ENCODE data around the gene SMCR8. TPM values are rescaled to one million over a fixed set of nuclear protein-coding genes. Genes with fewer than 3 reads are reported as not detected.

The SMCR8 gene
- total RNA-seq (10 to 100 TPM; 10.7 to 13.3 (median 11.7) TPM), polyA plus RNA-seq (5.3 TPM)
- long read RNA-seq, donor 1, partial matches to known transcripts: 2 of 6 reads
- long read RNA-seq, donor 1, other reads (novel, unspliced or antisense): 4 of 6 reads
- long read RNA-seq, donor 2, full-length matches to known transcripts: 1 of 1 reads
- long read RNA-seq, donor 2, partial matches to known transcripts: 0 of 1 reads
- long read RNA-seq, donor 2, other reads (novel, unspliced or antisense): 0 of 1 reads
- long read RNA-seq, donor 3, full-length matches to known transcripts: 6 of 21 reads
- long read RNA-seq, donor 3, partial matches to known transcripts: 1 of 21 reads
- long read RNA-seq, donor 3, other reads (novel, unspliced or antisense): 14 of 21 reads
- long read RNA-seq, donor 4, full-length matches to known transcripts: 2 of 3 reads
- long read RNA-seq, donor 4, partial matches to known transcripts: 0 of 3 reads
- long read RNA-seq, donor 4, other reads (novel, unspliced or antisense): 1 of 3 reads

DNA sequence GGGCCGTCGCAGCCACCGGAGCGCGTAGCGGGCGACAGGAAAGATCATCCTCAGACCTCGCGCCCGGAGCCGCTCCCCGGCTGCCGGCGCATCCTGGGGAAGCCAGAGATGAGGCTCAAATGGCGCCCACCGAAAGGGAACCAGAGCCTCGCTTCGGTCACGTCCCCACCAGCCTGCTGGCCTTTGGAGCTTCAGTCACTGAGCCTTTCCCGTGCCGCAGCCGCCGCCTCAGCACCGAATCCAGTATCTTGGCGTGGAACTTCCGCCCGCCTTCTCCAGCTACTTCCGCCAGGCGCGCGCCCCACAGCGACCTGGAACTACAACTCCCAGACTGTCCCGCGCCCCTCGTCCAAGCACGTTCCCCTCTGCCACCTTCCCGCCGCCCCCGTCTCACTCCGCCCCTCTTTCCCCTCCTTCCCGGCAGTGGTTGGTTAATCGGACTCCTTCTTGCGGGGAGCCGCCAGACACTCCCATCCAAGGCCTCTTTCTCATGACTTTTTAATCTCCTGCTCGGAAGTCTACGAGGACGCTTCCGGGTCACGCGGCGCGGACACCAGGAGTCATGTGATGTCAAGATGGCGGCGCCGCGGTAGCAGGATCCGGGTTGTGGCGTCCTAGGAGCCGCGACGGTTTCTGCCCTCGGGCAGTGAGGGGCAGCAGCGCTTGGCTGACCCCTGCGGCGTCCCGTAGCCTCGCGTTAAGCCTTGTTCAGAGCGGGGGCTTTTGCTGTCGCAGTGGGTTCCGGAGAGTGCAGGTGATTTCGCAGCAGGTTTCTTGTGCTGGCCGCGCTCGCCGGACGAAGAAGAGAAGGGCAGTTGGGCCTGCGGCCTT is at the start of gene SMCR8, which contains the start of gene TOP3A:
SMCR8 (plus strand) TSS at position 563 of the 831 bp plus-strand sequence. CDS start 497 bp downstream, outside the sequence.
TOP3A (minus strand) TSS at position 264 of the 831 bp plus-strand sequence; CDS start at position 48, 216 bp downstream.
- intact Hi-C loops (cut with DNase I): loop anchor here in 1 of 4 donors (10.0 kb wide), 1 partner anchor 100 kb away; no protein-coding TSS in a partner anchor
- WGBS: under 1% methylated on average over 78 of the region's 78 CpGs

DNA sequence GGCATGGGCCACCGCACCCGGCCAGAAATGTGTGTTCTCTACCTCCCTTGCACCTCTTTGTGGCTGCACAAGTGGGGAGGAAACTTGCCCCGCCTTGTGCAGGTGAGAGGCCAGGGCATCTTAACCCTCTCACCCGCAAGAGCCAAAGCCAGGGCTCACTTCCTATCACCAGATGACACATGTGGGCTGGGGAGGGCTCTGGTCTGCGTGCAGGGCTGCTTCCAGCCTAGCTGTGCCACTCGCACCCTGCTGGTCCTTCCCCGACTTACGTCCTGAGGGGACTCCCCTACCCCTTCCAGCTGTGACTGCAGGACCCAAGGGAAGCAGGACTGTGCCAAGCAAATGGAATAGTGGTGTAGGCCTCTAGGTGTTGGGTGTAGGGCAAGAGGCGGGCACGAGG is 47.7 kb upstream of the SMCR8 start:
- 79% methylated on average over 10 of the region's 10 CpGs for WGBS
- ATAC-seq (peak in 1 of 2 donors; percentile 3), DNase-seq (no peak)
- intact Hi-C loops (cut with DNase I): loop anchor here in 1 of 4 donors (10.0 kb wide), 1 partner anchor 63 kb away; no protein-coding TSS in a partner anchor
- H3K9me3 ChIP-seq (ENCODE audit: control insufficient read depth, low read length): no peaks in the 10 kb centered on the region
- H3K4me3 ChIP-seq (ENCODE audit: low read length): no peak overlapping the region
- H3K27me3 ChIP-seq (ENCODE audit: control insufficient read depth, insufficient read depth): no peaks in the 10 kb centered on the region
- no peaks in the 10 kb centered on the region for H3K4me1 ChIP-seq (ENCODE audit: control insufficient read depth, insufficient read depth, low read length)
- H3K27ac ChIP-seq (ENCODE audit: low read length): no peak overlapping the region

More for the DNA sequence above, at the start of gene SMCR8, which contains the start of gene TOP3A:
- peak within 1 kb of the TSS; percentile 73 for H3K4me3 ChIP-seq (ENCODE audit: low read length)
- peaks cover 14% of the 10 kb centered on the region for H3K4me1 ChIP-seq (ENCODE audit: control insufficient read depth, insufficient read depth, low read length)
- peak; percentile 99 for ATAC-seq
- H3K27ac ChIP-seq (ENCODE audit: low read length): peak within 1 kb of the TSS; percentile 91
- H3K27me3 ChIP-seq (ENCODE audit: control insufficient read depth, insufficient read depth): no peaks in the 10 kb centered on the region
- peak; percentile 98 to 99 (median 99) for DNase-seq
- H3K9me3 ChIP-seq (ENCODE audit: control insufficient read depth, low read length): no peaks in the 10 kb centered on the region

DNA sequence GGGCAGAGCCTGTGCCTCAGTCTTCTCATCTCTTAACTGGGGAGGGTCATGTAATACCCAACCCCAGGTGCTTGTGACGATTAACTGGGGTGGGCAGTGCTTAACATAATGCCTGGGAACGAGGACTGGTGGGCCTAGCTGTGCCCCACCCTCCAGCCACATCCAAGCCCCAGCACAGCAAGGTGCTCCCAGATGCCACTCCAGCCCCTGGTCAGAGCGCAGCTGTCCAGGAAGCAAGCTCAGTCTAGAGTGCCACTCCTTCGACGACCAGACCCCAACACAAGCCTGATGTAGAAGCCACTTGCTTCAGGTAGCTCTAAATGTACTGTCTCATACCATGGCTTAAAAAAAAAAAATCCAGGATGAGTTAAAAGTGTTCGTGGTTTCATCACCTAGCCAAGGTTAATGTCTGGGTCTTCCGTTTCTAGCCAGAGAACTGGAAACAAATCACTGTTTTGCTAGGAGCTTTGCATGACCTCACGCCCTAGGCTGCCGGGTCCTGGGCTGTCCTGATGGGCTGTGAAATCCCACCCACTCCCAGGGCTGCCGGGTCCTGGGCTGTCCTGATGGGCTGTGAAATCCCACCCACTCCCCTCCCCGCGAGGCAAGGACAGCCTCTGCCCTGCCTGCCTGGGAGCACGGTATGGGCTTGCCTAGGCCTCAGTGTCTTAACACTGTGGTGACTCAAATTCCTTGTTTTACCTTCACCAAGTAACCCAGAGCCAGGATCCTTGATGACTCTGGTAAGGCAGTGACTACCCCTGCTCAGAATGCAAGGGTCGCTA is 47.0 kb upstream of the SMCR8 start:
- WGBS: 44% methylated on average over 14 of the region's 14 CpGs
- DNase-seq (peak in 1 of 3 donors; percentile 27), ATAC-seq (peak in 1 of 2 donors; percentile 4)
- H3K27ac ChIP-seq (ENCODE audit: low read length): no peak overlapping the region
- H3K4me1 ChIP-seq (ENCODE audit: control insufficient read depth, insufficient read depth, low read length): no peaks in the 10 kb centered on the region
- no peaks in the 10 kb centered on the region for H3K9me3 ChIP-seq (ENCODE audit: control insufficient read depth, low read length)
- no peak overlapping the region for H3K4me3 ChIP-seq (ENCODE audit: low read length)
- H3K27me3 ChIP-seq (ENCODE audit: control insufficient read depth, insufficient read depth): no peaks in the 10 kb centered on the region
- intact Hi-C loops (cut with DNase I): loop anchor here in 1 of 4 donors (10.0 kb wide), 1 partner anchor 63 kb away; no protein-coding TSS in a partner anchor

GRCh38 chr17:18270046-18270931 is 44.8 kb upstream of the SMCR8 start:
- WGBS: 78% methylated on average over 14 of the region's 14 CpGs

GRCh38 chr17:18277076-18277475 is 38.0 kb upstream of the SMCR8 start:
- 80% methylated on average over 1 of the region's 1 CpG for WGBS
- ATAC-seq: no peak
- intact Hi-C loops (cut with DNase I): no loop called here

More at GRCh38 chr17:18270046-18270931, 44.8 kb upstream of the SMCR8 start:
- DNase-seq: no peak
- ATAC-seq: no peak
- H3K27me3 ChIP-seq (ENCODE audit: control insufficient read depth, insufficient read depth): no peaks in the 10 kb centered on the region
- H3K27ac ChIP-seq (ENCODE audit: low read length): no peak overlapping the region
- no peak overlapping the region for H3K4me3 ChIP-seq (ENCODE audit: low read length)
- H3K4me1 ChIP-seq (ENCODE audit: control insufficient read depth, insufficient read depth, low read length): no peaks in the 10 kb centered on the region
- no peaks in the 10 kb centered on the region for H3K9me3 ChIP-seq (ENCODE audit: control insufficient read depth, low read length)
- intact Hi-C loops (cut with DNase I): no loop called here

GRCh38 chr17:18278867-18279266 is 36.2 kb upstream of the SMCR8 start:
- Histone ChIP-seq H3K4me1 (ENCODE audit: control insufficient read depth, insufficient read depth, low read length) (no peaks in the 10 kb centered on the region), H3K27ac (ENCODE audit: low read length) (no peak overlapping the region), H3K4me3 (ENCODE audit: low read length) (no peak overlapping the region), H3K9me3 (ENCODE audit: control insufficient read depth, low read length) (no peaks in the 10 kb centered on the region), H3K27me3 (ENCODE audit: control insufficient read depth, insufficient read depth) (no peaks in the 10 kb centered on the region)
- DNase-seq (no peak), ATAC-seq (no peak)
- intact Hi-C loops (cut with DNase I): no loop called here
- 81% methylated on average over 3 of the region's 3 CpGs for WGBS

More at GRCh38 chr17:18277076-18277475, 38.0 kb upstream of the SMCR8 start:
- H3K4me3 ChIP-seq (ENCODE audit: low read length): no peak overlapping the region
- H3K27ac ChIP-seq (ENCODE audit: low read length): no peak overlapping the region
- no peaks in the 10 kb centered on the region for H3K27me3 ChIP-seq (ENCODE audit: control insufficient read depth, insufficient read depth)
- H3K4me1 ChIP-seq (ENCODE audit: control insufficient read depth, insufficient read depth, low read length): no peaks in the 10 kb centered on the region
- H3K9me3 ChIP-seq (ENCODE audit: control insufficient read depth, low read length): no peaks in the 10 kb centered on the region
- no peak for DNase-seq

DNA sequence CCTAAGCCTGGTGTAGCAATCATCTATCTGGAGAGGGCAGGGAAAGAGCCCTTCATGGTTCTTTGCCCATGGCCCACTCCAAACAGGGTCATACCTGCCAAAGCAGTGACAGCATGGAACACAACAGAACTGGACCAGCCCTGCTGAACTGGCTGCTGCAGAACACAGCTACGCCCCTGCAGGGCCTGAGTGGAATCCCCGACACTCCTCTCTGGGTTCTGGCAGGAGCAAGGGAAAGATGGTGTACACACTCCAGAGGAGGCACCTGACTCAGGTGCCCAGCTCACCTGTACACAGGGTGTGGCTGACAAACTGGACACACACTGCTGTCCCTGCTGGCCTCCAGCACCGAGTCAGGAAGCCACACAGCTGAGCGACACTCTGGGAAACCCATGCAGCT is 34.8 kb upstream of the SMCR8 start:
- 88% methylated on average over 4 of the region's 4 CpGs for WGBS
- Histone ChIP-seq H3K9me3 (ENCODE audit: control insufficient read depth, low read length) (no peaks in the 10 kb centered on the region), H3K27me3 (ENCODE audit: control insufficient read depth, insufficient read depth) (no peaks in the 10 kb centered on the region), H3K4me3 (ENCODE audit: low read length) (no peak overlapping the region), H3K4me1 (ENCODE audit: control insufficient read depth, insufficient read depth, low read length) (no peaks in the 10 kb centered on the region), H3K27ac (ENCODE audit: low read length) (no peak overlapping the region)
- no peak for ATAC-seq
- no peak for DNase-seq
- intact Hi-C loops (cut with DNase I): no loop called here

GRCh38 chr17:18280766-18281371 is 34.2 kb upstream of the SMCR8 start:
- no peaks in the 10 kb centered on the region for H3K9me3 ChIP-seq (ENCODE audit: control insufficient read depth, low read length)
- H3K4me1 ChIP-seq (ENCODE audit: control insufficient read depth, insufficient read depth, low read length): no peaks in the 10 kb centered on the region
- ATAC-seq: no peak
- no peak overlapping the region for H3K4me3 ChIP-seq (ENCODE audit: low read length)
- 50% methylated on average over 5 of the region's 5 CpGs for WGBS
- H3K27ac ChIP-seq (ENCODE audit: low read length): no peak overlapping the region
- H3K27me3 ChIP-seq (ENCODE audit: control insufficient read depth, insufficient read depth): no peaks in the 10 kb centered on the region
- no peak for DNase-seq
- intact Hi-C loops (cut with DNase I): no loop called here

- no peaks in the 10 kb centered on the region for H3K4me1 ChIP-seq (ENCODE audit: control insufficient read depth, insufficient read depth, low read length)
- no peaks in the 10 kb centered on the region for H3K9me3 ChIP-seq (ENCODE audit: control insufficient read depth, low read length)
- DNase-seq (no peak), ATAC-seq (no peak)
- no peak overlapping the region for H3K4me3 ChIP-seq (ENCODE audit: low read length)
- no peak overlapping the region for H3K27ac ChIP-seq (ENCODE audit: low read length)
- no peaks in the 10 kb centered on the region for H3K27me3 ChIP-seq (ENCODE audit: control insufficient read depth, insufficient read depth)
- intact Hi-C loops (cut with DNase I): loop anchor here in 1 of 4 donors (2.0 kb wide), 1 partner anchor 17 kb away; no protein-coding TSS in a partner anchor
- 85% methylated on average over 6 of the region's 6 CpGs for WGBS
These were observed 33.3 kb upstream of the SMCR8 start for GRCh38 chr17:18281788-18282187.
